Suprapubic skin (tissue), 4 donors: ENCODE results near the gene VPS26B.

Experiments
- POLR2A ChIP-seq, 2 donors: fragments of 450-650 bp; IDR thresholded peaks; one replicate each; pipeline ENCODE4 v1.6.1; 2017; ENCODE audit warnings: antibody characterized with exemption in 2 of 2, mild to moderate bottlenecking in 2 of 2, moderate library complexity in 2 of 2
- POLR2AphosphoS5 ChIP-seq, 3 donors: sonication (generic); formaldehyde crosslinking; IDR thresholded peaks; one replicate each; pipeline ENCODE4 v1.6.1; 2017; ENCODE audit warnings: antibody characterized with exemption in 3 of 3
- TF ChIP-seq, protein P1 (sequence below), 2 donors: fragments of 200-600 bp in 1 of 2; fragments of 450-650 bp in 1 of 2; sonication (generic) in 1 of 2; IDR thresholded peaks; one replicate each; pipeline ENCODE4 v1.5.1; 2016 to 2019; ENCODE audit warnings: antibody characterized with exemption in 2 of 2, mild to moderate bottlenecking in 1 of 2, moderate library complexity in 1 of 2

DNA sequence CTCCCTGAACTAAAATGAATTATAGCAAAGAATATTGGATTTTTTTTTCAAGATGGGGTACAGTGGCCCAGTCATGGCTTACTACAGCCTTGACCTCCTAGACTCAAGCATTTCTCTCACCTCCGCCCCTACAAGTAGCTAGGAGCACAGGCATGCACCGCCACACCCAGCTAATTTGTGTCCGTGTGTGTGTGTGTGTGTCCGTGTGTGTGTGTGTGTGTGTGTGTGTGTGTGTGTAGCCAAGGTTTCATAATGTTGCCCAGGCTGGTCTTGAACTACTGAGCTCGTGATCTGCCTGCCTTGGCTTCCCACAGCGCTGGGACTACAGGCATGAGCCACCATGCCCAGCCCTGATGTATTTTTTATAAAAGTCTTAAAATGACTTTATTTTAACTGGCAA lies 16.1 kb downstream of the VPS26B start:
- TF ChIP-seq, protein P1, sequence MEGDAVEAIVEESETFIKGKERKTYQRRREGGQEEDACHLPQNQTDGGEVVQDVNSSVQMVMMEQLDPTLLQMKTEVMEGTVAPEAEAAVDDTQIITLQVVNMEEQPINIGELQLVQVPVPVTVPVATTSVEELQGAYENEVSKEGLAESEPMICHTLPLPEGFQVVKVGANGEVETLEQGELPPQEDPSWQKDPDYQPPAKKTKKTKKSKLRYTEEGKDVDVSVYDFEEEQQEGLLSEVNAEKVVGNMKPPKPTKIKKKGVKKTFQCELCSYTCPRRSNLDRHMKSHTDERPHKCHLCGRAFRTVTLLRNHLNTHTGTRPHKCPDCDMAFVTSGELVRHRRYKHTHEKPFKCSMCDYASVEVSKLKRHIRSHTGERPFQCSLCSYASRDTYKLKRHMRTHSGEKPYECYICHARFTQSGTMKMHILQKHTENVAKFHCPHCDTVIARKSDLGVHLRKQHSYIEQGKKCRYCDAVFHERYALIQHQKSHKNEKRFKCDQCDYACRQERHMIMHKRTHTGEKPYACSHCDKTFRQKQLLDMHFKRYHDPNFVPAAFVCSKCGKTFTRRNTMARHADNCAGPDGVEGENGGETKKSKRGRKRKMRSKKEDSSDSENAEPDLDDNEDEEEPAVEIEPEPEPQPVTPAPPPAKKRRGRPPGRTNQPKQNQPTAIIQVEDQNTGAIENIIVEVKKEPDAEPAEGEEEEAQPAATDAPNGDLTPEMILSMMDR (IDR thresholded peaks at IDR 0.05) = no peak
- TF ChIP-seq POLR2A (IDR thresholded peaks at IDR 0.05) (no peak), POLR2AphosphoS5 (IDR thresholded peaks at IDR 0.05) (no peak)
